PC-3 (cell line): ENCODE data around the gene THSD7A. TPM values are rescaled to one million over a fixed set of nuclear protein-coding genes. Genes with fewer than 3 reads are reported as not detected.

Experiments used
- ATAC-seq: fragments of 200-7000 bp; cut with Tn5 transposase; 2 replicates; pipeline ENCODE4 v1.9.1; 2020; ENCODE audit warnings: mild to moderate bottlenecking, moderate library complexity
- BruUV-seq: library from RNA; stranded (reverse); fragments of 400-500 nt; replicated peaks from 2 replicates; lab custom pipeline; 2021; lab: Mats Ljungman, UMichigan
- CTCF ChIA-PET: fragments of 300-600 bp; sonication (Branson Sonifier 250); formaldehyde crosslinking; loops from one replicate; lab custom pipeline; 2022; ENCODE audit warnings: antibody characterized with exemption; lab: Charles Lee
- POLR2A ChIA-PET: fragments of 300-600 bp; sonication (Branson Sonifier 250); formaldehyde crosslinking; loops from one replicate; lab custom pipeline; 2022; ENCODE audit warnings: antibody characterized with exemption; ENCODE audit not compliant: unreplicated experiment; lab: Charles Lee
- DNase-seq: peaks from one replicate; pipeline ENCODE4 v3.0.0-alpha.2; 2015
- H2AFZ ChIP-seq: fragments of 300-600 bp; sonication (generic); 2 replicates; pipeline ENCODE4 v1.6.0; 2016; ENCODE audit warnings: antibody characterized with exemption, low read length
- H3F3A ChIP-seq: fragments of 300-600 bp; sonication (generic); one replicate; pipeline ENCODE4 v1.6.0; 2017; ENCODE audit warnings: antibody characterized with exemption, low read length, control low read depth, mild to moderate bottlenecking; ENCODE audit not compliant: unreplicated experiment
- H3K27ac ChIP-seq: fragments of 300-600 bp; sonication (generic); 2 replicates; pipeline ENCODE4 v1.5.1; 2016; ENCODE audit warnings: mild to moderate bottlenecking, low read length
- H3K27me3 ChIP-seq: fragments of 300-600 bp; sonication (generic); 2 replicates; pipeline ENCODE4 v1.6.1; 2016; ENCODE audit warnings: low read length, mixed read lengths
- H3K36me3 ChIP-seq: fragments of 300-600 bp; sonication (generic); 2 replicates; pipeline ENCODE4 v1.6.1; 2016; ENCODE audit warnings: low read depth, mixed run types, low read length, mixed read lengths
- H3K4me1 ChIP-seq: fragments of 300-600 bp; sonication (generic); 2 replicates; pipeline ENCODE4 v1.5.1; 2016; ENCODE audit warnings: low read length; ENCODE audit not compliant: insufficient read depth
- H3K4me2 ChIP-seq: fragments of 300-600 bp; sonication (generic); 2 replicates; pipeline ENCODE4 v1.6.0; 2016; ENCODE audit warnings: low read length
- H3K4me3 ChIP-seq: fragments of 300-600 bp; sonication (generic); 2 replicates; pipeline ENCODE4 v1.5.1; 2016; ENCODE audit warnings: mild to moderate bottlenecking, low read length, mixed read lengths
- H3K79me2 ChIP-seq: fragments of 300-600 bp; sonication (generic); 2 replicates; pipeline ENCODE4 v1.6.1; 2017; ENCODE audit warnings: low read length, mixed read lengths
- H3K9ac ChIP-seq: fragments of 300-600 bp; sonication (generic); 2 replicates; pipeline ENCODE4 v1.6.0; 2016; ENCODE audit warnings: mild to moderate bottlenecking, low read length
- H3K9me2 ChIP-seq: fragments of 300-600 bp; sonication (generic); replicated peaks from 2 replicates; pipeline ENCODE4 v1.6.1; 2016; ENCODE audit warnings: mixed run types, low read length, mixed read lengths
- H3K9me3 ChIP-seq: fragments of 300-600 bp; sonication (generic); 2 replicates; pipeline ENCODE4 v1.6.1; 2016; ENCODE audit warnings: low read length, mixed read lengths
- H4K20me1 ChIP-seq: fragments of 300-600 bp; sonication (generic); 2 replicates; pipeline ENCODE4 v1.6.1; 2016; ENCODE audit warnings: low read length, mixed read lengths
- CTCF ChIP-seq: fragments of 300-600 bp; sonication (generic); conservative IDR thresholded peaks from 2 replicates; pipeline ENCODE4 v1.5.1; 2017; ENCODE audit warnings: antibody characterized with exemption, low read depth, mild to moderate bottlenecking, low read length
- EZH2 ChIP-seq: fragments of 300-600 bp; sonication (generic); IDR thresholded peaks from one replicate; pipeline ENCODE4 v1.6.1; 2017; ENCODE audit warnings: antibody characterized with exemption, mild to moderate bottlenecking, low read length; ENCODE audit not compliant: unreplicated experiment
- EZH2phosphoT487 ChIP-seq: fragments of 300-600 bp; sonication (generic); IDR thresholded peaks from 2 replicates; pipeline ENCODE4 v1.6.1; 2018; ENCODE audit warnings: mild to moderate bottlenecking, antibody characterized with exemption, low read length, borderline replicate concordance
- intact Hi-C: fragments of 100-400 bp; cut with micrococcal nuclease; formaldehyde crosslinking; loops from 2 replicates; pipeline ENCODE4 v1.9.0; 2023
- total RNA-seq: library from RNA; depleted of rRNA; stranded (reverse); fragments of >200 nt; gene quantifications from 2 replicates; pipeline ENCODE4 v1.2.3, GENCODE V29; 2014

The THSD7A gene
- total RNA-seq, 1 experiment from 2014 or later, result 0.04 TPM

GRCh38 chr7:11427686-11428273 is 404.2 kb downstream of the THSD7A start:
- CTCF ChIA-PET, result interaction anchor here (0.7 to 1.0 kb wide), 3 partner anchors 56 to 403 kb away, joined by 3 to 5 read pairs (median 4); no protein-coding TSS in a partner anchor
- intact Hi-C loops, result loop anchor here (1.0 to 5.0 kb wide), 7 partner anchors 55 to 1070 kb away; partner anchors contain the start of gene THSD7A
- no peak overlapping the region for H2AFZ ChIP-seq
- H3K4me2 ChIP-seq, result no peak overlapping the region
- no peak overlapping the region for H3K9ac ChIP-seq
- DNase-seq (peak; percentile 74), ATAC-seq (peak; percentile 62)
- POLR2A ChIA-PET, result no interaction called here
- H3K4me1 ChIP-seq, result no peaks in the 10 kb centered on the region
- no peaks in the 10 kb centered on the region for H3K9me3 ChIP-seq
- no peaks in the 10 kb centered on the region for H3K9me2 ChIP-seq
- TF ChIP-seq EZH2phosphoT487 (no peak), CTCF (peak; percentile 87), EZH2 (no peak)
- no peaks in the 10 kb centered on the region for H3K27me3 ChIP-seq
- H3K79me2 ChIP-seq, result no peaks in the 10 kb centered on the region
- BruUV-seq, result no TSS peak
- H4K20me1 ChIP-seq, result no peaks in the 10 kb centered on the region
- H3K4me3 ChIP-seq, result no peak overlapping the region
- no peaks in the 10 kb centered on the region for H3K36me3 ChIP-seq
- H3K27ac ChIP-seq, result no peak overlapping the region
- H3F3A ChIP-seq, result no peaks in the 10 kb centered on the region

- TF ChIP-seq EZH2 (no peak), CTCF (no peak), EZH2phosphoT487 (no peak)
- no peak overlapping the region for H2AFZ ChIP-seq
- no peaks in the 10 kb centered on the region for H3F3A ChIP-seq
- no TSS peak for BruUV-seq
- ATAC-seq (no peak), DNase-seq (no peak)
- no peaks in the 10 kb centered on the region for H3K9me3 ChIP-seq
- no peaks in the 10 kb centered on the region for H3K9me2 ChIP-seq
- no peaks in the 10 kb centered on the region for H4K20me1 ChIP-seq
- no peaks in the 10 kb centered on the region for H3K27me3 ChIP-seq
- no peaks in the 10 kb centered on the region for H3K4me1 ChIP-seq
- no peak overlapping the region for H3K9ac ChIP-seq
- H3K4me2 ChIP-seq, result no peak overlapping the region
- no peaks in the 10 kb centered on the region for H3K79me2 ChIP-seq
- H3K27ac ChIP-seq, result no peak overlapping the region
- H3K36me3 ChIP-seq, result no peaks in the 10 kb centered on the region
- no peak overlapping the region for H3K4me3 ChIP-seq
- intact Hi-C loops, result no loop called here
- POLR2A ChIA-PET, result no interaction called here
- CTCF ChIA-PET, result no interaction called here
These were observed 408.0 kb downstream of the THSD7A start for GRCh38 chr7:11424006-11424405.

- Histone ChIP-seq H3K36me3 (no peaks in the 10 kb centered on the region), H3F3A (no peaks in the 10 kb centered on the region), H2AFZ (no peak overlapping the region), H3K27ac (no peak overlapping the region), H3K9me2 (no peaks in the 10 kb centered on the region), H3K9ac (no peak overlapping the region), H4K20me1 (no peaks in the 10 kb centered on the region), H3K79me2 (no peaks in the 10 kb centered on the region), H3K4me2 (no peak overlapping the region), H3K9me3 (no peaks in the 10 kb centered on the region), H3K27me3 (no peaks in the 10 kb centered on the region), H3K4me1 (no peaks in the 10 kb centered on the region), H3K4me3 (no peak overlapping the region)
- BruUV-seq, result no TSS peak
- DNase-seq, result no peak
- intact Hi-C loops, result no loop called here
- ATAC-seq, result no peak
- ChIA-PET POLR2A (no interaction called here), CTCF (interaction anchor here (0.6 kb wide), 2 partner anchors 21 to 134 kb away, joined by 3 read pairs; no protein-coding TSS in a partner anchor)
- TF ChIP-seq EZH2phosphoT487, result no peak
- no peak for TF ChIP-seq EZH2
- TF ChIP-seq CTCF, result no peak
These were observed 411.9 kb downstream of the THSD7A start for GRCh38 chr7:11420049-11420448.
